WERI-Rb-1 (cell line): ENCODE data around the gene NDUFAF5.

ENCODE experiments used
- DNase-seq: peaks from one replicate; pipeline ENCODE4 v3.0.0-alpha.2; 2020
- H3K27ac ChIP-seq: fragments of 250-450 bp; sonication (Bioruptor Pico); 2 replicates; pipeline ENCODE4 v1.5.1; 2020; ENCODE audit warnings: mild to moderate bottlenecking, moderate library complexity
- H3K27me3 ChIP-seq: fragments of 250-450 bp; sonication (Bioruptor Pico); 2 replicates; pipeline ENCODE4 v1.5.1; 2021; ENCODE audit warnings: mild to moderate bottlenecking, low read depth, moderate library complexity; ENCODE audit not compliant: insufficient read depth, severe bottlenecking
- H3K36me3 ChIP-seq: fragments of 250-450 bp; sonication (Bioruptor Pico); 2 replicates; pipeline ENCODE4 v1.5.1; 2020; ENCODE audit warnings: mild to moderate bottlenecking, moderate library complexity
- H3K4me3 ChIP-seq: 2 replicates; pipeline ENCODE4 v1.5.1; 2011; ENCODE audit warnings: low read depth, mild to moderate bottlenecking, control low read depth, low read length
- H3K9me3 ChIP-seq: fragments of 250-450 bp; sonication (Bioruptor Pico); 2 replicates; pipeline ENCODE4 v1.5.1; 2021; ENCODE audit warnings: mild to moderate bottlenecking, moderate library complexity; ENCODE audit not compliant: severe bottlenecking
- CTCF ChIP-seq: IDR thresholded peaks from 2 replicates; pipeline ENCODE4 v1.5.1; 2011; ENCODE audit warnings: low read depth, mild to moderate bottlenecking, control low read depth, inconsistent platforms, low read length

NDUFAF5 gene

GRCh38 chr20:13838664-13839063, 53.8 kb downstream of the NDUFAF5 start:
- no peaks in the 10 kb centered on the region for H3K9me3 ChIP-seq
- H3K27ac ChIP-seq: no peak overlapping the region
- no peak for TF ChIP-seq CTCF
- H3K36me3 ChIP-seq: no peaks in the 10 kb centered on the region
- no peak for DNase-seq
- peaks cover 64% of the 10 kb centered on the region for H3K27me3 ChIP-seq
- no peak overlapping the region for H3K4me3 ChIP-seq

- H3K4me3 ChIP-seq: no peak overlapping the region
- H3K27ac ChIP-seq: no peak overlapping the region
- H3K27me3 ChIP-seq: peaks cover 70% of the 10 kb centered on the region
- H3K36me3 ChIP-seq: no peaks in the 10 kb centered on the region
- no peaks in the 10 kb centered on the region for H3K9me3 ChIP-seq
- peak; percentile 71 for DNase-seq
- no peak for TF ChIP-seq CTCF
These were observed 54.7 kb downstream of the NDUFAF5 start for GRCh38 chr20:13839421-13840092.

- Histone ChIP-seq H3K27me3 (peaks cover 76% of the 10 kb centered on the region), H3K36me3 (no peaks in the 10 kb centered on the region)
- no peak for TF ChIP-seq CTCF
These were observed 55.3 kb downstream of the NDUFAF5 start for GRCh38 chr20:13840093-13840465.

GRCh38 chr20:13841206-13841605, 56.4 kb downstream of the NDUFAF5 start:
- DNase-seq: no peak

More at GRCh38 chr20:13840093-13840465, 55.3 kb downstream of the NDUFAF5 start:
- DNase-seq: no peak
- no peak overlapping the region for H3K27ac ChIP-seq
- H3K9me3 ChIP-seq: no peaks in the 10 kb centered on the region
- H3K4me3 ChIP-seq: no peak overlapping the region

GRCh38 chr20:13844296-13844695, 59.5 kb downstream of the NDUFAF5 start:
- no peak for TF ChIP-seq CTCF
- H3K9me3 ChIP-seq: no peaks in the 10 kb centered on the region

More at GRCh38 chr20:13841206-13841605, 56.4 kb downstream of the NDUFAF5 start:
- Histone ChIP-seq H3K9me3 (no peaks in the 10 kb centered on the region), H3K36me3 (no peaks in the 10 kb centered on the region), H3K4me3 (no peak overlapping the region), H3K27ac (no peak overlapping the region), H3K27me3 (peaks cover 77% of the 10 kb centered on the region)
- no peak for TF ChIP-seq CTCF

GRCh38 chr20:13851279-13851678, 66.5 kb downstream of the NDUFAF5 start:
- Histone ChIP-seq H3K36me3 (no peaks in the 10 kb centered on the region), H3K9me3 (no peaks in the 10 kb centered on the region), H3K27ac (no peak overlapping the region), H3K4me3 (no peak overlapping the region), H3K27me3 (peaks cover 10% of the 10 kb centered on the region)
- DNase-seq: no peak
- no peak for TF ChIP-seq CTCF

More at GRCh38 chr20:13844296-13844695, 59.5 kb downstream of the NDUFAF5 start:
- H3K27ac ChIP-seq: no peak overlapping the region
- H3K36me3 ChIP-seq: no peaks in the 10 kb centered on the region
- no peak for DNase-seq
- H3K27me3 ChIP-seq: peaks cover 60% of the 10 kb centered on the region
- no peak overlapping the region for H3K4me3 ChIP-seq
